Duodenal mucosa (tissue), 2 donors: Measurements from ENCODE around the gene PRR4.

Source experiments
- H3K27ac ChIP-seq: one replicate; pipeline ENCODE4 v1.7.0; 2013; ENCODE audit warnings: low read depth, low read length
- H3K27me3 ChIP-seq, 2 donors: one replicate each; pipeline ENCODE4 v1.7.0; 2013; ENCODE audit warnings: low read length in 2 of 2, control low read depth in 1 of 2; ENCODE audit not compliant: insufficient read depth in 2 of 2, control insufficient read depth in 1 of 2
- H3K36me3 ChIP-seq, 2 donors: one replicate each; pipeline ENCODE4 v1.7.0; 2013; ENCODE audit warnings: low read length in 2 of 2, control low read depth in 1 of 2; ENCODE audit not compliant: insufficient read depth in 2 of 2, control insufficient read depth in 1 of 2
- H3K4me1 ChIP-seq, 2 donors: one replicate each; pipeline ENCODE4 v1.7.0; 2013; ENCODE audit warnings: low read length in 2 of 2, control low read depth in 1 of 2; ENCODE audit not compliant: insufficient read depth in 2 of 2, control insufficient read depth in 1 of 2
- H3K4me3 ChIP-seq, 2 donors: one replicate each; pipeline ENCODE4 v1.7.0; 2013; ENCODE audit warnings: low read length in 2 of 2, low read depth in 1 of 2
- H3K9ac ChIP-seq, 2 donors: one replicate each; pipeline ENCODE4 v1.7.0; 2013; ENCODE audit warnings: low read length in 2 of 2, low read depth in 1 of 2
- H3K9me3 ChIP-seq, 2 donors: one replicate each; pipeline ENCODE4 v1.7.0; 2013; ENCODE audit warnings: low read length in 2 of 2, control low read depth in 1 of 2; ENCODE audit not compliant: control insufficient read depth in 1 of 2

The PRR4 gene

GRCh38 chr12:10807186-10807585, 42.1 kb downstream of the PRR4 start, which contains the start of gene TAS2R8:
TAS2R8 (minus strand) TSS chr12:10807286; CDS start chr12:10806980, 306 bp downstream.
- Histone ChIP-seq H3K27me3 (no peaks in the 10 kb centered on the region), H3K9me3 (no peaks in the 10 kb centered on the region), H3K27ac (no peak within 1 kb of the TSS), H3K4me1 (no peaks in the 10 kb centered on the region), H3K4me3 (no peak within 1 kb of the TSS), H3K9ac (no peak within 1 kb of the TSS), H3K36me3 (no peaks in the 10 kb centered on the region)

GRCh38 chr12:10802587-10802986, 46.7 kb downstream of the PRR4 start, which contains the start of gene TAS2R7:
TAS2R7 (minus strand) TSS chr12:10802627; CDS start chr12:10802570, 57 bp downstream.
- Histone ChIP-seq H3K9ac (no peak within 1 kb of the TSS), H3K4me3 (no peak within 1 kb of the TSS), H3K4me1 (no peaks in the 10 kb centered on the region), H3K36me3 (no peaks in the 10 kb centered on the region), H3K27ac (no peak within 1 kb of the TSS), H3K9me3 (no peaks in the 10 kb centered on the region), H3K27me3 (no peaks in the 10 kb centered on the region)

GRCh38 chr12:10801741-10802140, 47.5 kb downstream of the PRR4 start:
- no peak overlapping the region for H3K4me3 ChIP-seq
- H3K4me1 ChIP-seq = no peaks in the 10 kb centered on the region

More at GRCh38 chr12:10801741-10802140, 47.5 kb downstream of the PRR4 start:
- Histone ChIP-seq H3K27me3 (no peaks in the 10 kb centered on the region), H3K36me3 (no peaks in the 10 kb centered on the region), H3K9me3 (no peaks in the 10 kb centered on the region), H3K9ac (no peak overlapping the region), H3K27ac (no peak overlapping the region)
